Endothelial cell of umbilical vein (primary cell): ENCODE results near the gene ISG15. TPM values are rescaled to one million over a fixed set of nuclear protein-coding genes. Genes with fewer than 3 reads are reported as not detected.

ENCODE experiments used
- BruUV-seq: library from RNA; stranded (reverse); fragments of 400-500 nt; replicated peaks from 2 replicates; lab custom pipeline; 2021; lab: Mats Ljungman, UMichigan
- CTCF ChIA-PET: fragments of 300-600, 350-600 bp; sonication (Branson Sonifier 250); formaldehyde crosslinking; loops from one replicate; lab custom pipeline; 2021; ENCODE audit warnings: antibody characterized with exemption, inconsistent platforms; lab: Charles Lee
- POLR2A ChIA-PET: fragments of 300-600, 350-600 bp; sonication (Branson Sonifier 250); formaldehyde crosslinking; loops from one replicate; lab custom pipeline; 2021; ENCODE audit warnings: antibody characterized with exemption, inconsistent platforms; lab: Charles Lee
- DNase-seq: peaks from one replicate; pipeline ENCODE4 v3.0.0-alpha.2; 2011; ENCODE audit warnings: low read depth, low spot score
- FAIRE-seq: peaks from 2 replicates; lab custom pipeline; 2011; peaks lifted over from hg19 to GRCh38; lab: Jason Lieb, UNC
- H2AFZ ChIP-seq: 2 replicates; pipeline ENCODE4 v1.6.0; 2012; ENCODE audit warnings: low read depth, low read length, control low read depth, inconsistent platforms
- H3K27ac ChIP-seq: 2 replicates; pipeline ENCODE4 v1.5.1; 2011; ENCODE audit warnings: low read depth, mild to moderate bottlenecking, control low read depth, low read length, moderate library complexity; ENCODE audit not compliant: insufficient read depth
- H3K27me3 ChIP-seq, 2 experiments: 2 replicates each; pipeline versions ENCODE4 v1.6.0 to v1.6.1; 2011; ENCODE audit warnings: low read length in 2 of 2, mixed read lengths in 1 of 2; ENCODE audit not compliant: control insufficient read depth in 2 of 2, insufficient read depth in 2 of 2
- H3K36me3 ChIP-seq, 2 experiments: 2 replicates in 1 of 2; 3 replicates in 1 of 2; pipeline ENCODE4 v1.5.1; 2011; ENCODE audit warnings: low read length in 2 of 2, mild to moderate bottlenecking in 1 of 2, moderate library complexity in 1 of 2; ENCODE audit not compliant: control insufficient read depth in 2 of 2, insufficient read depth in 2 of 2; ENCODE audit errors: extremely low read depth in 1 of 2
- H3K4me1 ChIP-seq: 3 replicates; pipeline ENCODE4 v1.5.1; 2011; ENCODE audit warnings: mild to moderate bottlenecking, low read length; ENCODE audit not compliant: control insufficient read depth, insufficient read depth; ENCODE audit errors: extremely low read depth
- H3K4me2 ChIP-seq: 2 replicates; pipeline ENCODE4 v1.6.1; 2011; ENCODE audit warnings: low read length, control low read depth, mixed read lengths; ENCODE audit not compliant: insufficient read depth
- H3K4me3 ChIP-seq, 3 experiments: fragments of 200-600 bp in 1 of 3; sonication (generic), shearing (Covaris generic) in 1 of 3; replicated peaks in 1 of 3; 2 replicates each; pipeline ENCODE4 v1.5.1; 2011 to 2016; ENCODE audit warnings: control low read depth in 3 of 3, low read length in 3 of 3, mild to moderate bottlenecking in 2 of 3, inconsistent platforms in 1 of 3, low read depth in 1 of 3, moderate library complexity in 1 of 3; ENCODE audit not compliant: insufficient read depth in 1 of 3
- H3K79me2 ChIP-seq: 2 replicates; pipeline ENCODE4 v1.6.0; 2012; ENCODE audit warnings: low read length, inconsistent platforms; ENCODE audit not compliant: control insufficient read depth, insufficient read depth
- H3K9ac ChIP-seq: replicated peaks from 2 replicates; pipeline ENCODE3; 2011; ENCODE audit warnings: low read length, control low read depth; ENCODE audit not compliant: insufficient read depth; ENCODE audit errors: extremely low read depth
- H3K9me1 ChIP-seq: replicated peaks from 3 replicates; pipeline ENCODE4 v1.6.0; 2011; ENCODE audit warnings: mild to moderate bottlenecking, low read length; ENCODE audit not compliant: control insufficient read depth, insufficient read depth; ENCODE audit errors: extremely low read depth
- H3K9me3 ChIP-seq: replicated peaks from 2 replicates; pipeline ENCODE4 v1.5.1; 2012; ENCODE audit warnings: low read length, inconsistent platforms; ENCODE audit not compliant: control insufficient read depth, insufficient read depth
- H4K20me1 ChIP-seq: replicated peaks from 2 replicates; pipeline ENCODE3; 2011; ENCODE audit warnings: mild to moderate bottlenecking, low read length; ENCODE audit not compliant: control insufficient read depth, insufficient read depth; ENCODE audit errors: extremely low read depth
- CTCF ChIP-seq, 2 donors: IDR thresholded peaks; 1 replicate in 1 of 2; 2 replicates in 1 of 2; pipeline ENCODE4 v1.5.1; 2011; ENCODE audit warnings: low read length in 2 of 2, mild to moderate bottlenecking in 2 of 2, moderate library complexity in 2 of 2, control low read depth in 1 of 2, inconsistent platforms in 1 of 2, low read depth in 1 of 2; ENCODE audit not compliant: insufficient read depth in 1 of 2; ENCODE audit errors: extremely low read depth in 1 of 2
- EZH2 ChIP-seq: IDR thresholded peaks from 2 replicates; pipeline ENCODE4 v1.6.1; 2012; ENCODE audit warnings: borderline replicate concordance, low read depth, mild to moderate bottlenecking, moderate library complexity, low read length, inconsistent platforms; ENCODE audit not compliant: severe bottlenecking
- FOS ChIP-seq: IDR thresholded peaks from 2 replicates; pipeline ENCODE4 v1.6.1; 2011; ENCODE audit warnings: mild to moderate bottlenecking, low read length, moderate library complexity, borderline replicate concordance; ENCODE audit not compliant: insufficient read depth
- GATA2 ChIP-seq: IDR thresholded peaks from 2 replicates; pipeline ENCODE4 v1.7.0; 2011; ENCODE audit warnings: low read depth, mild to moderate bottlenecking, moderate library complexity, mixed read lengths, low read length; ENCODE audit not compliant: insufficient read length, insufficient read depth
- JUN ChIP-seq: IDR thresholded peaks from 2 replicates; pipeline ENCODE4 v1.6.1; 2011; ENCODE audit warnings: borderline replicate concordance, low read depth; ENCODE audit not compliant: insufficient read length, insufficient read depth
- MAX ChIP-seq: IDR thresholded peaks from 2 replicates; pipeline ENCODE4 v1.6.1; 2011; ENCODE audit not compliant: insufficient read depth, insufficient read length
- MYC ChIP-seq: IDR thresholded peaks from one replicate; pipeline ENCODE4 v1.6.1; 2011; ENCODE audit warnings: mild to moderate bottlenecking, low read depth, low read length
- POLR2A ChIP-seq: IDR thresholded peaks from 2 replicates; pipeline ENCODE4 v1.6.1; 2012; ENCODE audit warnings: low read depth, mild to moderate bottlenecking, control low read depth, low read length
- POLR2AphosphoS5 ChIP-seq: IDR thresholded peaks from 2 replicates; pipeline ENCODE4 v1.6.1; 2012; ENCODE audit warnings: low read depth, mild to moderate bottlenecking, control low read depth, low read length, moderate library complexity; ENCODE audit not compliant: insufficient read depth
- dilution Hi-C: fragments of 300-500 bp; cut with MboI; formaldehyde crosslinking; loops from one replicate; pipeline ENCODE4 v1.15.0; 2019; ENCODE audit warnings: low sequenced_read_pairs; ENCODE audit not compliant: extremely low pct_ligation_motif_present
- intact Hi-C: fragments of 100-400 bp; cut with micrococcal nuclease; formaldehyde crosslinking; loops from one replicate; pipeline ENCODE4 v1.10.0; 2022
- polyA plus RNA-seq, 4 experiments: library from polyadenylated mRNA; depleted of rRNA in 3 of 4; stranded (reverse) in 3 of 4; unstranded in 1 of 4; fragments of >200 nt; gene quantifications; 2 replicates each; pipeline versions ENCODE4 v1.2.1 to v1.2.3, GENCODE V29; 2011 to 2012; ENCODE audit warnings: missing spikeins in 1 of 4
- total RNA-seq: library from RNA; stranded (reverse); gene quantifications from 2 replicates; pipeline ENCODE4 v1.2.3, GENCODE V29; 2021

ISG15 gene
- total and polyA plus RNA-seq, 2 donors (not counting 3 experiments of a cell fraction or from before 2014, with no cell fraction given): 44.6 to 154 TPM

GRCh38 chr1:974687-975328 is 38.5 kb upstream of the ISG15 start:
- Histone ChIP-seq H4K20me1 (no peaks in the 10 kb centered on the region), H3K9ac (no peak overlapping the region), H3K27ac (no peak overlapping the region), H3K4me2 (no peak overlapping the region), H3K9me1 (no peaks in the 10 kb centered on the region), H3K27me3 (peaks cover 0 to 2% of the 10 kb centered on the region in 2 experiments), H3K36me3 (no peaks in the 10 kb centered on the region), H2AFZ (no peak overlapping the region), H3K9me3 (no peaks in the 10 kb centered on the region), H3K4me1 (no peaks in the 10 kb centered on the region), H3K79me2 (no peaks in the 10 kb centered on the region), H3K4me3 (no peak overlapping the region)
- FAIRE-seq: no peak
- dilution Hi-C loops (no loop called here), intact Hi-C loops (no loop called here)
- no peak for TF ChIP-seq MYC
- TF ChIP-seq MAX: no peak
- no peak for TF ChIP-seq JUN
- no peak for TF ChIP-seq EZH2
- no peak for TF ChIP-seq POLR2A
- TF ChIP-seq FOS: no peak
- TF ChIP-seq POLR2AphosphoS5: no peak
- no peak for TF ChIP-seq GATA2
- no peak for TF ChIP-seq CTCF (IDR thresholded peaks at IDR 0.05; ENCODE audit: extremely low read depth in 1 of 2, insufficient read depth in 1 of 2, low read depth in 1 of 2, low read length in 2 of 2)
- no peak for DNase-seq
- ChIA-PET CTCF (interaction anchor here (1.2 to 1.4 kb wide), 3 partner anchors 10 to 27 kb away, joined by 3 to 4 read pairs (median 3); no protein-coding TSS in a partner anchor), POLR2A (no interaction called here)
- no TSS peak for BruUV-seq
